Ishikawa (cell line): ENCODE data around the gene TAF1.

Experiments
- CEBPB ChIP-seq: IDR thresholded peaks from 2 replicates; pipeline ENCODE4 v1.6.1; 2012
- CREB1 ChIP-seq: IDR thresholded peaks from 2 replicates; pipeline ENCODE4 v1.6.1; 2012; ENCODE audit warnings: low read depth
- EGR1 ChIP-seq: IDR thresholded peaks from 2 replicates; pipeline ENCODE4 v1.6.1; 2012
- EP300 ChIP-seq: IDR thresholded peaks from 2 replicates; pipeline ENCODE4 v1.6.1; 2012; ENCODE audit warnings: borderline replicate concordance
- FOXM1 ChIP-seq: IDR thresholded peaks from 2 replicates; pipeline ENCODE4 v1.6.1; 2012; ENCODE audit warnings: low read depth, borderline replicate concordance
- NFIC ChIP-seq: IDR thresholded peaks from 2 replicates; pipeline ENCODE4 v1.6.1; 2012
- RAD21 ChIP-seq: IDR thresholded peaks from 2 replicates; pipeline ENCODE4 v1.6.1; 2012; ENCODE audit warnings: low read depth
- REST ChIP-seq: IDR thresholded peaks from 2 replicates; pipeline ENCODE4 v1.6.1; 2012; ENCODE audit warnings: low read depth, mild to moderate bottlenecking
- TAF1 ChIP-seq: IDR thresholded peaks from 2 replicates; pipeline ENCODE4 v1.6.1; 2012; ENCODE audit warnings: low read depth, mild to moderate bottlenecking
- TCF12 ChIP-seq: IDR thresholded peaks from 2 replicates; pipeline ENCODE4 v1.6.1; 2012; ENCODE audit warnings: low read depth
- TEAD4 ChIP-seq: IDR thresholded peaks from 2 replicates; pipeline ENCODE4 v1.6.1; 2012
- YY1 ChIP-seq: IDR thresholded peaks from 2 replicates; pipeline ENCODE4 v1.6.1; 2012; ENCODE audit warnings: low read depth
- ZBTB7A ChIP-seq: IDR thresholded peaks from 2 replicates; pipeline ENCODE4 v1.6.1; 2012; ENCODE audit warnings: low read depth
- TF ChIP-seq, protein P1 (sequence below): IDR thresholded peaks from 2 replicates; pipeline ENCODE4 v1.6.1; 2012
- TF ChIP-seq, protein P2 (sequence below): IDR thresholded peaks from 2 replicates; pipeline ENCODE4 v1.6.1; 2012

TAF1 gene

GRCh38 chrX:71487814-71488213, 121.7 kb downstream of the TAF1 start:
- TF ChIP-seq TAF1 (no peak), EP300 (no peak), TCF12 (no peak), CREB1 (no peak), ZBTB7A (no peak), YY1 (no peak), TEAD4 (no peak), RAD21 (no peak), REST (no peak), FOXM1 (no peak)
- TF ChIP-seq, protein P1, sequence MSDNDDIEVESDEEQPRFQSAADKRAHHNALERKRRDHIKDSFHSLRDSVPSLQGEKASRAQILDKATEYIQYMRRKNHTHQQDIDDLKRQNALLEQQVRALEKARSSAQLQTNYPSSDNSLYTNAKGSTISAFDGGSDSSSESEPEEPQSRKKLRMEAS = no peak
- TF ChIP-seq, protein P2, sequence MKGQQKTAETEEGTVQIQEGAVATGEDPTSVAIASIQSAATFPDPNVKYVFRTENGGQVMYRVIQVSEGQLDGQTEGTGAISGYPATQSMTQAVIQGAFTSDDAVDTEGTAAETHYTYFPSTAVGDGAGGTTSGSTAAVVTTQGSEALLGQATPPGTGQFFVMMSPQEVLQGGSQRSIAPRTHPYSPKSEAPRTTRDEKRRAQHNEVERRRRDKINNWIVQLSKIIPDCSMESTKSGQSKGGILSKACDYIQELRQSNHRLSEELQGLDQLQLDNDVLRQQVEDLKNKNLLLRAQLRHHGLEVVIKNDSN = no peak

DNA sequence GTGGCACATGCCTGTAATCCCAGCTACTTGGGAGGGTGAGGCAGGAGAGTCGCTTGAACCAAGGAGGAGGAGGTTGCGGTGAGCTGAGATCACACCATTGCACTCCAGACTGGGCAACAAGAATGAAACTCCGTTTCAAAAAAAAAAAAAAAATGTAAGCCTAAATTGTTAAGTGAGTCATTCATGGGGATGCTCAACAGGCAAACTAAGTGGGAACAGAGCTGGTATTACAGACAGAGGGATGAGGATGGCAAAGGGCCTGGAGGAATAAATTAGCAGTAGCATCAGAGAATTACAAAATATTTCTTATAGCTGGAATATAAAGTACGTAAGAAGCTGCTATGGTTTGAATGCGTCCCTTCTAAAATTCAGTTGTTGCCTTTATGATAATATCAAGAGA, 123.4 kb downstream of the TAF1 start:
- TF ChIP-seq EP300 (no peak), EGR1 (no peak), NFIC (no peak), ZBTB7A (no peak)
- TF ChIP-seq, protein P2 = no peak

DNA sequence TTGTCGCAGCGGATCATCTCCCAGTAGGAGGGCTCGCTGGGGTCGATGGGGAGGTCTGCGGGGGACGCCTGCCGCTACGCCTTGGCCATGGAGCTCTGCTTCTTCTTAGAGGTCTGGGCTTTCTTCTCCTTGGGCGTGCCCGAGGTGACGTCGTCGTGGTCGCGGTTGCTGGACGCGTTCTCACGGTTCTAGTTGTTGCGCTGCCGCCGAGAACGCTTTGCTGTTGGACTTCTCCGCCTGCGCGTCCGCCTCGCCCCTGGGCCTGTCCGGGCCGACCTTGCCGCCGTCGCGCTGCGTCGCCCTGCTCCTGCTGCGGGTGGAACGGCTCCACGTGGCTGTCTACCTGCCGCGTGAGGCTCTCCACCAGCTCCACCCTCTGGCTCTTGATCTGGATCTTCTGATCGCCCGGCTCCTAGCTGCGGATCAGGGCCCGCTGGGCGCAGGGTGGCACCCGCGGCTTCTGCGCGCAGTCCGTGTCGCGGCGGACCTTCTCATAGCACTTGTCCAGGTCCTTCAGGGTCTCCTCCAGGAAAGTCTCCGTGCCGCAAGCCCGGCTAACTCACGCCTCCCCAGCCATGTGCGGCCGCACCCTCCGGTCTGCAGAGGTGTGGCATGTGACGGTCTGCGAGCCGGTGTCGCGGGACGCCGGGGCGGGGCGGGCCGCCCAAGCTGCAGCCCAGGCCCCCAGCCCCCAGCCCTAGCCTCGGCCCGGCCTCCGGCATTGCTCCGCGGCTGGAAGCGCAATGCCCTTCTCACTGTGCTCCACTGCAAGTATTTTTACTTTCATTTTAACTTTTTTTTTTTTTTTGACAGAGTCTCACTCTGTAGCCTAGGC, 126.3 kb downstream of the TAF1 start:
- TF ChIP-seq ZBTB7A (no peak), EGR1 (no peak), RAD21 (no peak), FOXM1 (no peak), CREB1 (no peak), CEBPB (no peak), REST (no peak), YY1 (no peak), EP300 (no peak), NFIC (no peak)

- TF ChIP-seq RAD21 (no peak), ZBTB7A (no peak), REST (no peak), CEBPB (no peak), EP300 (no peak), TAF1 (no peak), CREB1 (no peak), EGR1 (no peak), TEAD4 (no peak), NFIC (no peak), TCF12 (no peak), FOXM1 (no peak), YY1 (no peak)
- TF ChIP-seq, protein P1 = no peak
- TF ChIP-seq, protein P2 = no peak
These were observed 127.0 kb downstream of the TAF1 start for GRCh38 chrX:71493111-71493613.
